GM12878 (cell line): ENCODE results near the gene DMD. TPM values are rescaled to one million over a fixed set of nuclear protein-coding genes. Genes with fewer than 3 reads are reported as not detected.

Experiments
- ATAC-seq: fragments of 200-7000 bp; cut with Tn5 transposase; 3 replicates; pipeline ENCODE4 v1.9.1; 2020; ENCODE audit warnings: mild to moderate bottlenecking, moderate library complexity
- BruUV-seq: library from RNA; stranded (reverse); fragments of 400-500 nt; replicated peaks from 2 replicates; lab custom pipeline; 2021; lab: Mats Ljungman, UMichigan
- CTCF ChIA-PET: fragments of 300-600 bp; sonication (Branson Sonifier 250); formaldehyde crosslinking; extraction: SDS; loops from one replicate; lab custom pipeline; 2021; ENCODE audit warnings: inconsistent platforms; lab: Yijun Ruan, JAX
- POLR2A ChIA-PET: fragments of 350-600 bp; formaldehyde crosslinking; extraction: SDS; loops from one replicate; lab custom pipeline; 2021; ENCODE audit warnings: inconsistent platforms; lab: Charles Lee
- RAD21 ChIA-PET: fragments of 300-600 bp; sonication (Branson Sonifier 250); formaldehyde crosslinking; loops from one replicate; lab custom pipeline; 2023; ENCODE audit warnings: antibody characterized with exemption; ENCODE audit not compliant: unreplicated experiment; lab: Charles Lee
- SMC1A ChIA-PET: fragments of 300-600 bp; sonication (Branson Sonifier 250); formaldehyde crosslinking; loops from one replicate; lab custom pipeline; 2023; ENCODE audit not compliant: unreplicated experiment, uncharacterized antibody; lab: Charles Lee
- DNase-seq: peaks from one replicate; pipeline ENCODE4 v3.0.0-alpha.2; 2011; ENCODE audit warnings: low read depth, low spot score
- FAIRE-seq: peaks from 3 replicates; lab custom pipeline; 2011; peaks lifted over from hg19 to GRCh38; lab: Jason Lieb, UNC
- H2AFZ ChIP-seq: 2 replicates; pipeline ENCODE4 v1.6.0; 2011; ENCODE audit warnings: low read depth, low read length, control low read depth; ENCODE audit not compliant: control insufficient read depth
- H3K27ac ChIP-seq: 2 replicates; pipeline ENCODE4 v1.5.1; 2011; ENCODE audit warnings: control low read depth; ENCODE audit not compliant: control insufficient read depth, insufficient read depth
- H3K27me3 ChIP-seq, 2 experiments: replicated peaks in 1 of 2; 2 replicates each; pipeline versions ENCODE4 v1.6.0 to v1.6.1; 2011; ENCODE audit warnings: low read length in 1 of 2; ENCODE audit not compliant: control insufficient read depth in 2 of 2, insufficient read depth in 2 of 2
- H3K36me3 ChIP-seq, 2 experiments: 2 replicates each; pipeline ENCODE4 v1.5.1; 2011; ENCODE audit warnings: low read length in 1 of 2; ENCODE audit not compliant: control insufficient read depth in 2 of 2, insufficient read depth in 2 of 2
- H3K4me1 ChIP-seq: 2 replicates; pipeline ENCODE4 v1.6.1; 2011; ENCODE audit warnings: mild to moderate bottlenecking, low read length, moderate library complexity, mixed read lengths; ENCODE audit not compliant: control insufficient read depth, insufficient read depth
- H3K4me2 ChIP-seq: 2 replicates; pipeline ENCODE4 v1.6.0; 2011; ENCODE audit warnings: control low read depth; ENCODE audit not compliant: control insufficient read depth, insufficient read depth
- H3K4me3 ChIP-seq: fragments of 200-600 bp; sonication (generic); 2 replicates; pipeline ENCODE4 v1.5.1; 2016
- H3K79me2 ChIP-seq: 2 replicates; pipeline ENCODE4 v1.6.0; 2011; ENCODE audit warnings: low read length; ENCODE audit not compliant: control insufficient read depth, insufficient read depth
- H3K9ac ChIP-seq: 2 replicates; pipeline ENCODE4 v1.8.0; 2011; ENCODE audit warnings: low read length, control low read depth, mixed read lengths; ENCODE audit not compliant: control insufficient read depth, insufficient read depth
- H3K9me3 ChIP-seq: replicated peaks from 3 replicates; pipeline ENCODE4 v1.5.1; 2011; ENCODE audit warnings: mild to moderate bottlenecking, low read length; ENCODE audit not compliant: control insufficient read depth, insufficient read depth
- H4K20me1 ChIP-seq: 2 replicates; pipeline ENCODE4 v1.6.0; 2011; ENCODE audit not compliant: control insufficient read depth, insufficient read depth
- BACH1 ChIP-seq: fragments of 450-650 bp; IDR thresholded peaks from 2 replicates; pipeline ENCODE4 v1.6.1; 2017; ENCODE audit warnings: mild to moderate bottlenecking, borderline replicate concordance
- CHD1 ChIP-seq: IDR thresholded peaks from 2 replicates; pipeline ENCODE4 v1.6.1; 2012; ENCODE audit warnings: low read depth, low read length, improper control_type of control experiment
- CREM ChIP-seq: IDR thresholded peaks from 2 replicates; pipeline ENCODE4 v1.6.1; 2014; ENCODE audit warnings: antibody characterized with exemption, low read depth
- NR2C2 ChIP-seq: IDR thresholded peaks from 2 replicates; pipeline ENCODE4 v1.6.1; 2011; ENCODE audit warnings: borderline replicate concordance, low read depth; ENCODE audit not compliant: control insufficient read depth, insufficient read length
- POU2F2 ChIP-seq: IDR thresholded peaks from 3 replicates; pipeline ENCODE4 v1.6.1; 2011; ENCODE audit warnings: low read depth, mild to moderate bottlenecking, low read length, borderline replicate concordance
- SMAD5 ChIP-seq: IDR thresholded peaks from 2 replicates; pipeline ENCODE4 v1.6.1; 2016; ENCODE audit warnings: antibody characterized with exemption, low read depth
- SREBF1 ChIP-seq: IDR thresholded peaks from 2 replicates; pipeline ENCODE4 v1.6.1; 2012; ENCODE audit warnings: mild to moderate bottlenecking, low read length
- SREBF2 ChIP-seq: IDR thresholded peaks from 2 replicates; pipeline ENCODE4 v1.6.1; 2012; ENCODE audit warnings: mild to moderate bottlenecking, low read length
- TBL1XR1 ChIP-seq: IDR thresholded peaks from 2 replicates; pipeline ENCODE4 v1.6.1; 2012; ENCODE audit warnings: low read depth, low read length, improper control_type of control experiment
- TCF12 ChIP-seq: IDR thresholded peaks from 2 replicates; pipeline ENCODE4 v1.6.1; 2011; ENCODE audit warnings: low read depth, mild to moderate bottlenecking, low read length
- TCF3 ChIP-seq: IDR thresholded peaks from 2 replicates; pipeline ENCODE4 v1.6.1; 2012; ENCODE audit warnings: low read depth, mild to moderate bottlenecking, low read length, borderline replicate concordance; ENCODE audit not compliant: insufficient read depth
- WRNIP1 ChIP-seq: IDR thresholded peaks from 2 replicates; pipeline ENCODE4 v1.6.1; 2011; ENCODE audit warnings: low read depth, low read length, improper control_type of control experiment, borderline replicate concordance
- ZNF207 ChIP-seq: fragments of 450-650 bp; IDR thresholded peaks from 2 replicates; pipeline ENCODE4 v1.6.1; 2014; ENCODE audit warnings: antibody characterized with exemption, mild to moderate bottlenecking, borderline replicate concordance
- ZZZ3 ChIP-seq: IDR thresholded peaks from 2 replicates; pipeline ENCODE4 v1.6.1; 2011; ENCODE audit warnings: low read depth; ENCODE audit not compliant: control insufficient read depth, insufficient read length
- WGBS: methylation state at CpG from one replicate; pipeline ENCODE4 v1.1.6; 2016; ENCODE audit warnings: low lambda C conversion rate; ENCODE audit not compliant: insufficient replicate concordance, insufficient coverage; ENCODE audit errors: missing lambda C conversion rate; 5-methylcytosine and 5-hydroxymethylcytosine counted together
- in situ Hi-C: fragments of 300-500 bp; cut with MboI; formaldehyde crosslinking; loops from 9 replicates; pipeline ENCODE4 v1.14.3; 2018; ENCODE audit warnings: mixed read lengths
- intact Hi-C: fragments of 100-400 bp; cut with micrococcal nuclease; formaldehyde crosslinking; loops from one replicate; pipeline ENCODE4 v1.14.2; 2022; ENCODE audit not compliant: unreplicated experiment
- polyA plus RNA-seq, 11 experiments: library from polyadenylated mRNA; depleted of rRNA in 4 of 11; unstranded in 6 of 11; stranded (reverse) in 5 of 11; fragments of >200 nt; fragmentation: Nextera tagmentation in 4 of 11; fragmentation: Illumina TruSeq in 1 of 11; extraction: Ambion mirVana in 4 of 11; extraction: Trizol in 1 of 11; gene quantifications; 1 replicate in 1 of 11; 2 replicates in 10 of 11; pipeline versions ENCODE4 v1.2.1 to v1.2.3, GENCODE V29; 2011 to 2016; ENCODE audit warnings: inconsistent platforms in 2 of 11, missing spikeins in 2 of 11, low read depth in 1 of 11
- total RNA-seq, 4 experiments: library from RNA; depleted of rRNA in 3 of 4; stranded (reverse); fragments of >200 nt in 3 of 4; fragmentation: Illumina TruSeq in 1 of 4; extraction: Trizol in 1 of 4; gene quantifications; 2 replicates each; pipeline versions ENCODE4 v1.2.1 to v1.2.3, GENCODE V29; 2013 to 2021
- TF ChIP-seq, protein P1 (sequence below): fragments of 450-650 bp; IDR thresholded peaks from 2 replicates; pipeline ENCODE4 v1.6.1; 2018; ENCODE audit warnings: borderline replicate concordance, mild to moderate bottlenecking; ENCODE audit not compliant: partially characterized antibody
- TF ChIP-seq, protein P2 (sequence below): fragments of 450-650 bp; IDR thresholded peaks from 2 replicates; pipeline ENCODE4 v1.6.1; 2016; ENCODE audit warnings: mild to moderate bottlenecking, moderate library complexity, borderline replicate concordance
- TF ChIP-seq, protein P3 (sequence below): IDR thresholded peaks from 2 replicates; pipeline ENCODE4 v1.6.1; 2011; ENCODE audit warnings: mild to moderate bottlenecking, low read depth, low read length, moderate library complexity; ENCODE audit not compliant: insufficient replicate concordance

DMD gene
- total and polyA plus RNA-seq, 10 of the 15 experiments (the other 5 are each of a cell fraction or from before 2014, with no cell fraction given), result 1.4 to 24.3 (median 4.3) TPM

DNA sequence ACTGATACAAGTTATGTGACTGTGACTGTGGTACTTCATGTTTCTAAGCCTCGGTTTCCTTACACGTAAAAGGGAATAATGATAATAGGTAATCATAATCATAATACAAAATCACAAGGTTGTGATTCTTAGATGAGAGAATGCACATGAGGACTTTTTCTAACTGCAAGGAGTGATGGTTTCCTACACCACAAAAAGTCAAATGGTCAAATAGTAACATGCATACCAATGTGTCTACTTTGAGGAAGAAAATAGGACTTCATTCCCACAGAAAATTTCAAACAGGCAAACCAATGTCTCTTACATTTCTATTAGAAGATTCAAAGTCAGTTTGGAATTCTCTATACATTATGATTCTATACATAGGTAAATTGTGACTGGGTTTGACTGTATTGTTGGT lies 1770.8 kb downstream of the DMD start (continued):
- TF ChIP-seq, protein P1, sequence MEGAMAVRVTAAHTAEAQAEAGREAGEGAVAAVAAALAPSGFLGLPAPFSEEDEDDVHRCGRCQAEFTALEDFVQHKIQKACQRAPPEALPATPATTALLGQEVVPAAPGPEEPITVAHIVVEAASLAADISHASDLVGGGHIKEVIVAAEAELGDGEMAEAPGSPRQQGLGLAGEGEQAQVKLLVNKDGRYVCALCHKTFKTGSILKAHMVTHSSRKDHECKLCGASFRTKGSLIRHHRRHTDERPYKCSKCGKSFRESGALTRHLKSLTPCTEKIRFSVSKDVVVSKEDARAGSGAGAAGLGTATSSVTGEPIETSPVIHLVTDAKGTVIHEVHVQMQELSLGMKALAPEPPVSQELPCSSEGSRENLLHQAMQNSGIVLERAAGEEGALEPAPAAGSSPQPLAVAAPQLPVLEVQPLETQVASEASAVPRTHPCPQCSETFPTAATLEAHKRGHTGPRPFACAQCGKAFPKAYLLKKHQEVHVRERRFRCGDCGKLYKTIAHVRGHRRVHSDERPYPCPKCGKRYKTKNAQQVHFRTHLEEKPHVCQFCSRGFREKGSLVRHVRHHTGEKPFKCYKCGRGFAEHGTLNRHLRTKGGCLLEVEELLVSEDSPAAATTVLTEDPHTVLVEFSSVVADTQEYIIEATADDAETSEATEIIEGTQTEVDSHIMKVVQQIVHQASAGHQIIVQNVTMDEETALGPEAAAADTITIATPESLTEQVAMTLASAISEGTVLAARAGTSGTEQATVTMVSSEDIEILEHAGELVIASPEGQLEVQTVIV, result no peak
- TF ChIP-seq NR2C2 (no peak), SREBF1 (no peak), TBL1XR1 (no peak), SMAD5 (no peak)

DNA sequence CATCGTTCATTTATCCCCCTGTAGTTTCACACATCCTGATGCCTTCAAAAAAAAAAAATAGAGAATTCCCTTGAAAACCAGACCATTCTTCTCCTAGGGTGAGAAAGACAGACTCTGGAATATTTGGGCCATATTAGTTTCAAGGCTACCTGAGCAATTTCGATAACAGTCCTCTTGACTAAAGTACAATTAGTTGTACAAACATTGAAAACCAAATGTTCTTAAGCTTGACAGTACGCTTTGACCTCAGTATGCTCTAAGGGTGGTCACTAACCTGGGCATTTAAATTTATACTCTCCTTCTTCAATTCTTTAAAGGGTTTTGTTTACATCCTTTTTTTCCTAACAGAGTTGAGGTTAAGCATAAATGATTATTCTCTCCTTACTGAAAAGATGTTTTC lies 1774.9 kb downstream of the DMD start:
- no peak overlapping the region for H3K4me3 ChIP-seq
- in situ Hi-C loops, result no loop called here
- H4K20me1 ChIP-seq, result no peaks in the 10 kb centered on the region
- no peaks in the 10 kb centered on the region for H3K36me3 ChIP-seq
- no peak overlapping the region for H3K9ac ChIP-seq
- ChIA-PET RAD21 (no interaction called here), SMC1A (interaction anchor here (0.7 kb wide), 1 partner anchor 157 kb away, joined by 4 read pairs; no protein-coding TSS in a partner anchor), CTCF (interaction anchor here (0.5 to 1.2 kb wide), 2 partner anchors 11 to 112 kb away, joined by 3 to 4 read pairs; no protein-coding TSS in a partner anchor), POLR2A (no interaction called here)
- WGBS, result 16% methylated on average over 3 of the region's 3 CpGs
- intact Hi-C loops, result no loop called here
- no peak for DNase-seq
- H3K27ac ChIP-seq, result no peak overlapping the region
- no peak for ATAC-seq
- no peaks in the 10 kb centered on the region for H3K4me1 ChIP-seq
- H3K9me3 ChIP-seq, result no peaks in the 10 kb centered on the region
- no peaks in the 10 kb centered on the region for H3K79me2 ChIP-seq
- TF ChIP-seq WRNIP1, result no peak
- TF ChIP-seq, protein P2, sequence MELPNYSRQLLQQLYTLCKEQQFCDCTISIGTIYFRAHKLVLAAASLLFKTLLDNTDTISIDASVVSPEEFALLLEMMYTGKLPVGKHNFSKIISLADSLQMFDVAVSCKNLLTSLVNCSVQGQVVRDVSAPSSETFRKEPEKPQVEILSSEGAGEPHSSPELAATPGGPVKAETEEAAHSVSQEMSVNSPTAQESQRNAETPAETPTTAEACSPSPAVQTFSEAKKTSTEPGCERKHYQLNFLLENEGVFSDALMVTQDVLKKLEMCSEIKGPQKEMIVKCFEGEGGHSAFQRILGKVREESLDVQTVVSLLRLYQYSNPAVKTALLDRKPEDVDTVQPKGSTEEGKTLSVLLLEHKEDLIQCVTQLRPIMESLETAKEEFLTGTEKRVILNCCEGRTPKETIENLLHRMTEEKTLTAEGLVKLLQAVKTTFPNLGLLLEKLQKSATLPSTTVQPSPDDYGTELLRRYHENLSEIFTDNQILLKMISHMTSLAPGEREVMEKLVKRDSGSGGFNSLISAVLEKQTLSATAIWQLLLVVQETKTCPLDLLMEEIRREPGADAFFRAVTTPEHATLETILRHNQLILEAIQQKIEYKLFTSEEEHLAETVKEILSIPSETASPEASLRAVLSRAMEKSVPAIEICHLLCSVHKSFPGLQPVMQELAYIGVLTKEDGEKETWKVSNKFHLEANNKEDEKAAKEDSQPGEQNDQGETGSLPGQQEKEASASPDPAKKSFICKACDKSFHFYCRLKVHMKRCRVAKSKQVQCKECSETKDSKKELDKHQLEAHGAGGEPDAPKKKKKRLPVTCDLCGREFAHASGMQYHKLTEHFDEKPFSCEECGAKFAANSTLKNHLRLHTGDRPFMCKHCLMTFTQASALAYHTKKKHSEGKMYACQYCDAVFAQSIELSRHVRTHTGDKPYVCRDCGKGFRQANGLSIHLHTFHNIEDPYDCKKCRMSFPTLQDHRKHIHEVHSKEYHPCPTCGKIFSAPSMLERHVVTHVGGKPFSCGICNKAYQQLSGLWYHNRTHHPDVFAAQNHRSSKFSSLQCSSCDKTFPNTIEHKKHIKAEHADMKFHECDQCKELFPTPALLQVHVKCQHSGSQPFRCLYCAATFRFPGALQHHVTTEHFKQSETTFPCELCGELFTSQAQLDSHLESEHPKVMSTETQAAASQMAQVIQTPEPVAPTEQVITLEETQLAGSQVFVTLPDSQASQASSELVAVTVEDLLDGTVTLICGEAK, result no peak
- TF ChIP-seq CHD1, result no peak
- no peak for TF ChIP-seq SREBF2
- no peak for TF ChIP-seq ZNF207
- TF ChIP-seq CREM, result no peak
- no peak for TF ChIP-seq TCF12
- TF ChIP-seq POU2F2, result no peak
- TF ChIP-seq, protein P3, sequence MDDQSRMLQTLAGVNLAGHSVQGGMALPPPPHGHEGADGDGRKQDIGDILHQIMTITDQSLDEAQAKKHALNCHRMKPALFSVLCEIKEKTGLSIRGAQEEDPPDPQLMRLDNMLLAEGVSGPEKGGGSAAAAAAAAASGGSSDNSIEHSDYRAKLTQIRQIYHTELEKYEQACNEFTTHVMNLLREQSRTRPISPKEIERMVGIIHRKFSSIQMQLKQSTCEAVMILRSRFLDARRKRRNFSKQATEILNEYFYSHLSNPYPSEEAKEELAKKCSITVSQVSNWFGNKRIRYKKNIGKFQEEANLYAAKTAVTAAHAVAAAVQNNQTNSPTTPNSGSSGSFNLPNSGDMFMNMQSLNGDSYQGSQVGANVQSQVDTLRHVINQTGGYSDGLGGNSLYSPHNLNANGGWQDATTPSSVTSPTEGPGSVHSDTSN, result no peak
- no peak for TF ChIP-seq BACH1
- TF ChIP-seq ZZZ3, result no peak
- TF ChIP-seq TCF3, result no peak
- FAIRE-seq, result no peak
- no peak overlapping the region for H2AFZ ChIP-seq
- BruUV-seq, result no TSS peak
- no peak overlapping the region for H3K4me2 ChIP-seq
- H3K27me3 ChIP-seq, result no peaks in the 10 kb centered on the region
